ENCODE data around the gene WWC2. TPM values are rescaled to one million over a fixed set of nuclear protein-coding genes. Genes with fewer than 3 reads are reported as not detected.

The WWC2 gene
- total and polyA plus RNA-seq, 2 donors (not counting 3 experiments of a cell fraction or from before 2014, with no cell fraction given), result 12.9 to 52.2 TPM

GRCh38 chr4:183306811-183307210, 207.8 kb downstream of the WWC2 start:
- no peaks in the 10 kb centered on the region for H4K20me1 ChIP-seq (replicated peaks; ENCODE audit: control insufficient read depth, extremely low read depth, insufficient read depth, low read length)
- no peak overlapping the region for H3K9ac ChIP-seq (replicated peaks; ENCODE audit: extremely low read depth, insufficient read depth, low read length)
- no peak overlapping the region for H3K4me3 ChIP-seq (replicated peaks in 1 of 3; ENCODE audit: insufficient read depth in 1 of 3, low read depth in 1 of 3, low read length in 3 of 3)
- no peaks in the 10 kb centered on the region for H3K36me3 ChIP-seq (ENCODE audit: control insufficient read depth in 2 of 2, extremely low read depth in 1 of 2, insufficient read depth in 2 of 2, low read length in 2 of 2)
- no peaks in the 10 kb centered on the region for H3K9me3 ChIP-seq (replicated peaks; ENCODE audit: control insufficient read depth, insufficient read depth, low read length)
- FAIRE-seq, result no peak
- H2AFZ ChIP-seq (ENCODE audit: low read depth, low read length), result no peak overlapping the region
- H3K4me2 ChIP-seq (ENCODE audit: insufficient read depth, low read length), result no peak overlapping the region
- dilution Hi-C loops (cut with MboI; ENCODE audit: extremely low pct_ligation_motif_present, low sequenced_read_pairs) (no loop called here), intact Hi-C loops (cut with micrococcal nuclease) (no loop called here)
- DNase-seq (ENCODE audit: low read depth, low spot score), result no peak
- CTCF ChIA-PET, result interaction anchor here (1.4 to 1.6 kb wide), 2 partner anchors 11 to 44 kb away, joined by 3 to 6 read pairs; no protein-coding TSS in a partner anchor
- BruUV-seq (replicated peaks), result no TSS peak
- H3K9me1 ChIP-seq (replicated peaks; ENCODE audit: control insufficient read depth, extremely low read depth, insufficient read depth, low read length), result no peaks in the 10 kb centered on the region
- no peaks in the 10 kb centered on the region for H3K4me1 ChIP-seq (ENCODE audit: control insufficient read depth, extremely low read depth, insufficient read depth, low read length)
- POLR2A ChIA-PET, result no interaction called here
- H3K27ac ChIP-seq (ENCODE audit: insufficient read depth, low read depth, low read length), result no peak overlapping the region
- TF ChIP-seq EZH2 (IDR thresholded peaks at IDR 0.05; ENCODE audit: borderline replicate concordance, low read depth, low read length, severe bottlenecking) (no peak), JUN (IDR thresholded peaks at IDR 0.05; ENCODE audit: borderline replicate concordance, insufficient read depth, insufficient read length, low read depth) (no peak), MAX (IDR thresholded peaks at IDR 0.05; ENCODE audit: insufficient read depth, insufficient read length) (no peak), MYC (IDR thresholded peaks at IDR 0.05; ENCODE audit: low read depth, low read length) (no peak)
- H3K79me2 ChIP-seq (ENCODE audit: control insufficient read depth, insufficient read depth, low read length), result no peaks in the 10 kb centered on the region
- no peaks in the 10 kb centered on the region for H3K27me3 ChIP-seq (ENCODE audit: control insufficient read depth in 2 of 2, insufficient read depth in 2 of 2, low read length in 2 of 2)

GRCh38 chr4:183312841-183313240, 213.8 kb downstream of the WWC2 start:
- intact Hi-C loops (cut with micrococcal nuclease), result no loop called here
- no peaks in the 10 kb centered on the region for H4K20me1 ChIP-seq (replicated peaks; ENCODE audit: control insufficient read depth, extremely low read depth, insufficient read depth, low read length)
- no peaks in the 10 kb centered on the region for H3K4me1 ChIP-seq (ENCODE audit: control insufficient read depth, extremely low read depth, insufficient read depth, low read length)
- DNase-seq (ENCODE audit: low read depth, low spot score) (no peak), FAIRE-seq (no peak)
- H3K36me3 ChIP-seq (ENCODE audit: control insufficient read depth in 2 of 2, extremely low read depth in 1 of 2, insufficient read depth in 2 of 2, low read length in 2 of 2), result peaks cover 0 to 11% of the 10 kb centered on the region in 2 experiments
- dilution Hi-C loops (cut with MboI; ENCODE audit: extremely low pct_ligation_motif_present, low sequenced_read_pairs), result no loop called here
- CTCF ChIA-PET, result no interaction called here
- no peak overlapping the region for H3K4me2 ChIP-seq (ENCODE audit: insufficient read depth, low read length)
- H3K4me3 ChIP-seq (replicated peaks in 1 of 3; ENCODE audit: insufficient read depth in 1 of 3, low read depth in 1 of 3, low read length in 3 of 3), result no peak overlapping the region
- no peaks in the 10 kb centered on the region for H3K79me2 ChIP-seq (ENCODE audit: control insufficient read depth, insufficient read depth, low read length)
- H3K9me3 ChIP-seq (replicated peaks; ENCODE audit: control insufficient read depth, insufficient read depth, low read length), result no peaks in the 10 kb centered on the region
- no peak overlapping the region for H2AFZ ChIP-seq (ENCODE audit: low read depth, low read length)
- no peaks in the 10 kb centered on the region for H3K9me1 ChIP-seq (replicated peaks; ENCODE audit: control insufficient read depth, extremely low read depth, insufficient read depth, low read length)
- POLR2A ChIA-PET, result no interaction called here
- no peak overlapping the region for H3K27ac ChIP-seq (ENCODE audit: insufficient read depth, low read depth, low read length)
- no peaks in the 10 kb centered on the region for H3K27me3 ChIP-seq (ENCODE audit: control insufficient read depth in 2 of 2, insufficient read depth in 2 of 2, low read length in 2 of 2)
- H3K9ac ChIP-seq (replicated peaks; ENCODE audit: extremely low read depth, insufficient read depth, low read length), result no peak overlapping the region
- TF ChIP-seq MYC (IDR thresholded peaks at IDR 0.05; ENCODE audit: low read depth, low read length) (no peak), GATA2 (IDR thresholded peaks at IDR 0.05; ENCODE audit: insufficient read depth, insufficient read length, low read depth, low read length) (no peak), FOS (IDR thresholded peaks at IDR 0.05; ENCODE audit: borderline replicate concordance, insufficient read depth, low read length) (no peak), POLR2A (IDR thresholded peaks at IDR 0.05; ENCODE audit: low read depth, low read length) (no peak), JUN (IDR thresholded peaks at IDR 0.05; ENCODE audit: borderline replicate concordance, insufficient read depth, insufficient read length, low read depth) (no peak)
- BruUV-seq (replicated peaks), result no TSS peak

Measured in endothelial cell of umbilical vein (primary cell).